ENCODE data around the gene PIGK.
"Not testable (repeated sequence)": the region's sequence is repeated elsewhere in the genome, so short reads cannot be mapped to it uniquely, and the experiment has no call there.

PIGK gene

GRCh38 chr1:77219166-77219887 is at the start of gene PIGK:
Gene PIGK, minus strand, starts transcription at chr1:77219430. Its CDS starts 28 bp downstream, at chr1:77219402.
- DNase-seq, result peak; percentile 89

GRCh38 chr1:77267035-77267434 is 47.8 kb upstream of the PIGK start:
- no peak for DNase-seq

GRCh38 chr1:77265180-77265579 is 46.0 kb upstream of the PIGK start:
- no peak for DNase-seq

GRCh38 chr1:77263708-77264107 is 44.5 kb upstream of the PIGK start:
- no peak for DNase-seq

- no peak for DNase-seq
Observed at GRCh38 chr1:77253211-77253610, 34.0 kb upstream of the PIGK start.

DNA sequence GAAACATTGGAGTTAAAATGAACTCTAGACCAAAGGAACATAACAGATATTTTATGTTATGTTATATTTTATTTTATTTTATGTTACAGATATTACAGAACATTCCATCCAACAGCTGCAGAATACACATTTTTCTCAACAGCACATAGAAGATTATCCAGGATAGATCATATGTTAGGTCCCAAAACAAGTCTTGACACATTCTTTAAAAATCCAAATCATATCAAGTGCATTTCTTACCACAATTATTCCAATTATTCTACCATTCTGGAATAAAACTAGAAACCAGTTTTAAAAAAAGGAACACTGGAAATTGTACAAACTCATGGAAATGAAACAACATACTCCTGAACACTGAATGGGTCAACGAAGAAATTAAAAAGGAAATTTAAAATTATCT is 30.9 kb upstream of the PIGK start:
- no peak for DNase-seq

DNA sequence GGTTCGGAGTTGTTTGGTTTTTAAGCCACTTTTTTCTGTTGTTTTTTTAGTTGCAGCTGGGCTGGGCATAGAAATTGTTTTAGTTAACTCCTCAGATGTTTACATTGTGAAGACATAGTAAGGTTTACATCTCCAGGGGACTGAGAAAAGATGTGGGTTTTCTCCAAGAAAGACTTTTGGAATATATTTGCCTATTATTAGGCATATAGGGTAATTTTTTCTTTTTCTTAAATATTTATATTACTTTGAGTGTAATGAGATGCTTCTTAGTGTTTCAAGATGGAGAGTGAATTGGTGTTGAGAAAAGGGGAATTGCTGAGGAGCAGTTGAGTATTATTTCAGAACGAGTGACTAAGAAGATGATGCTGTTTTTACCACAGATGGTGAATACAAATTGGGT is 26.6 kb upstream of the PIGK start:
- DNase-seq, result no peak

- DNase-seq, result no peak
Observed at GRCh38 chr1:77239311-77239710, 20.1 kb upstream of the PIGK start.

DNA sequence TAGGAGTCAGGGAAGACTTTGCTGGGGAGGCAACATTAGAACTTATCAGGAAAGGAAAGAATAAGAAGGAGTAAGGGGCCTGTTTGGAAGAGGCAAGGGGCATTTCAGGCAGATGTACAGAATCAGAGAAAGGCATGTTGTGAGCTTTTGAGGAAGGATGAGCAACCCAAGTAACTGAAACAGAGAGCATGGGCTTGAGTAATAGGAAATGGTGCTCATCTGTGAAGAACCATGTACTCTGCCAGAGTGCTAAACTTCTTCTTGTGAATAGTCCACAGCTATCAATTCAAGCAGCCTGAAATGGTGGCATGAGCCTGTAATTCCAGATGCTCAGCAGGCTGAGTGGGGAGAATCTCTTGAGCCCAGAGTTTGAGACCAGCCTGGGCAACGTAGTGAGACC is 19.2 kb upstream of the PIGK start:
- no peak for DNase-seq

DNA sequence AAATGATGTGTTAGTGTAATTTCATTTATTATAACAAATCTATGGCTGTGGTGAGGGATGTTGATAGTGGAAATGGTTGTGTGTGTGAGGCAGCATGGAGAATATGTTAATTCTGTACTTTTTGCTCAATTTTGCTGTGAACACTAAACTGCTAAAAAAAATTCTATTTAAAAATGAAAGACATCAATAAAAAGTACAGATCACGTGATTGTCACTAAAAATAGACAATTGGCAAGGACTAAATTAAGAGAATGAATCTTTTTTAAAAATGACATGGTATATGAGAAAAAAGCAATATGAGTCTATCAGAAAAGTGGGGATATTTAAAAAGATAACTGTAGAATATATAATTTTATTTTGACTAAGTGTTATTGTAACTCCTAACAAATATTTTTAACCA is 15.7 kb upstream of the PIGK start:
- no peak for DNase-seq

DNA sequence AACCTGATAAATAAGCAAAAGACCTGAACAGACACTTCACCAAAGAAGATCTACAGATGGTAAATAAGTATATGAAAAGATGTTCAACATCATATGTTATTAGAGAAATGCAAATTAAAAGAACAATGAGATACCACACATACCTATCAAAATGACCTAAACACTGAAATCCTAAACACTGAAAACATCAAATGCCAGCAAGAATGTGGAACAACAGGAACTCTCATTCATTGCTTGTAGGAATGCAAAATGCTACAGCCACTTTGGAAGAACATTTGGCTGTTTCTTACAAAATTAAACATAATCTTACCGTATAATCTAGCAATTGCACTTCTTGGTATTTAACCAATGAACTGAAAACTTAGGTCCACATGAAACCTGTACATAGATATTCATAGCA is 14.9 kb upstream of the PIGK start:
- no peak for DNase-seq

DNA sequence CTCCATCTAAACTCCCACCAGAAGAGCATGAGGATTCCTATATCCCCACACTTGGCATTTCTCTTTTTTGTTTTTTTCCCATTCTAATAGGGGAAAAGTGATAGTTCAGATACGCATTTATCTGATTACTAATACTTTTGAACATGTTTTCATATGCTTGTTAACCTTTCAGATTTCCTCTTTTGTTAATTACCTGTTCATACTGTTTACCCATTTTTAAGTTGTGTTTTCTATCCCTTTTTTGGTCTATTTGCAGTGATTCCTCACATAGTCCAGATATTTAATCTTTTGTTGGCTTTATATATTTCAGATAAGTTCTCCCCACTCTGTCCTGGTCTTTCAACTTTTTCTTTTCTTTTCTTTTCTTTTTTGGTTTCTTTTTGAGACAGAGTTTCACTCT is 13.6 kb upstream of the PIGK start:
- DNase-seq, result no peak

DNA sequence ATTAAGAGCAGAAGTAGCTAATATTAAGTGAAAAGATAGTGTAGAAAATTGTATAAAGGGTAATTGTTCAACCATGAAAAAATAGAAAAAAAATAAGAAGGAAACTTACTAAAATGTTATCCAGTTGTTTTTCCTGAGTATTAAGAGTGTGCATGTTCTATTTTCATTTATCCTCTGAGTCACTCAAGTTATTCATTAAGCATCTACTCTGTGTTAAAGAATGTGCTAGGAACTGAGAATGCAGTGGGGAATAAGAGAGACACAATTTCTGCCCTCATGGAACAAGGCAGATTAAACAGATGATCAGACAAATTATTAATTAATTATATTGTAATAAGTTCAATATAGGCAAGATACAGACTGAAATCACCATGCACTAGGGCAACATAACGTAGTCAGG is 10.8 kb upstream of the PIGK start:
- no peak for DNase-seq

DNA sequence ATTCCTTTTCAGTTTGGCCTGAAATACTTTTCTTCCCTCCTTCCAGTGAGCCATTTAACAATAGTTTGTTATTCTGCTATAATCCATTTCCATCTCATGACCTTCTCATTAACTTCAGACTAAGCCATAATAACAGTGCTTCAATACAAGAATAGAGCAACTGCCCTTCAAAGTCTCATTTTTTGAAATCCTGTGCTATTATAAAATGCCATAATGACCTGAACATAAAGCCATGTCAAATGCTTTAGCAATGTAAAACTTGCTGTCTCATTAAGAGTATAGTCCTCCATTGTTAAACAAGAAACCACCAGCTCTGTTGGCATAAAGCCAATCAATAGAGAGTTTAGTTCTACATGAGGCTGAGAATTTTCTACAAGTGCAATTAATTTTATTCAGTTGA is 9.6 kb upstream of the PIGK start:
- DNase-seq, result no peak

DNA sequence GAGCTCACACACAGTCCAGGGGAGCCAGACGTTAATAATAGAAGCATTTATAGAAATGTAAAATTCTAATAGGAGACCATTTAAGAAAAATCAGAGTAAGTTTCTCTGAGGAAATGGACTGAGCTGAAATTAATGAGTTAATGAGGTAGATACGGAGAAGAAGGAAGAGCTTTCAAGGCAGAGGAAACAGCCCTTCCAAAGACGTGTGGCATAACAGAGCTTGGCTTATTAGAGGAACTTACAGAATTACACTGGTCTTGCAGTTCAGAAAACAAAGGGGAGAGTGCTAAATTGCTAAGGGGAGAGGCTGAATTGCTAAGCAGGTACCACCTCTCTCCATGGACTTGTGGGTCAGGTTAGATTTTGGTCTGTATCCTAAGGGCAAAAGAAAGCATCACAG is 8.2 kb upstream of the PIGK start:
- DNase-seq, result no peak

DNA sequence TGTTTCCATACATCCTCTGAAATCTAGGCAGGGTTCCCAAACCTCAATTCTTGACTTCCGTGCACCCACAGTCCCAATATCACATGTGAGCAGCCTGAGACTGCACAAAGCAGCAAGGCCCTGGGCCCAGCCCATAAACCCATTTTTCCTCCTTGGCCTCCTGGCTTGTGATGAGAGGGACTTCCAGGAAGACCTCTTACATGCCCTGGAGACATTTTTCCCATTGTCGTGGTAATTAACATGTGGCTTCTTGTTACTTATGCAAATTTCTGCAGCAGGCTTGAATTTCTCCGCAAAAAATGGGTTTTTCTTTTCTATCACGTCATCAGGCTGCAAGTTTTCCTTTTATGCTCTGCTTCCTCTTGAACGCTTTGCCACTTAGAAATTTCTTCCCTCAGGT is 3.3 kb upstream of the PIGK start:
- DNase-seq, result no peak

DNA sequence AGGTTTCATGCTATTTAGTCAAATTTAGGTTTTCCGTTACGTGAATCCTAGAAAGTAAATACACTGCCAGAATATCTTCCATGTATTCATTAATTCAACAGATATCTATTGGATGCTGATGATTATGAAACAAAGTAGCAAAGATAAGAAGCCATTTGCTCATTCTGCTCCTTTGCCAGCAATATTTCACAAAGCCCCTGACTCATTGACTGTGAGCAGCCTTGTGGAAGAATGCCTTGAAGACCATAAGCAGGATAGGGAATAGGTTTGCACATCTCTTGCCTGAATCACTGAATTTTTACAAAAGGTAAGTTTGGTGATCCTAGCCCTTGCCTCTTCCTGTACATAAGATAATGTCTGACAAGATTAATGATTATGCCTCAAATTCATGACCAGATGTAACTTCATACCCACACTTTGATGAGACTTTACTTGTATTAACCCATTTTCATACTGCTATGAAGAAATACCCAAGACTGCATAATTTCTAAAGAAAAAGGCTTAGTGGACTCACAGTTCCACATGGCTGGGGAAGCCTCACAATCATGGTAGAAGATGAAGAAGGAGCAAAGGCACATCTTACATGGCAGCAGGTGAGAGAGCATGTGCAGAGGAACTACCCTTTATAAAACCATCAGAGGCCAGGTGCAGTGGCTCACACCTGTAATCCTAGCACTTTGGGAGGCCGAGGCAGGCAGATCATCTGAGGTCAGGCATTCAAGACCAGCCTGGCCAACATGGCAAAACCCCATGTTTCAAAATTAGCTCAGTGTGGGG is 1.6 kb upstream of the PIGK start:
- DNase-seq, result no peak

DNA sequence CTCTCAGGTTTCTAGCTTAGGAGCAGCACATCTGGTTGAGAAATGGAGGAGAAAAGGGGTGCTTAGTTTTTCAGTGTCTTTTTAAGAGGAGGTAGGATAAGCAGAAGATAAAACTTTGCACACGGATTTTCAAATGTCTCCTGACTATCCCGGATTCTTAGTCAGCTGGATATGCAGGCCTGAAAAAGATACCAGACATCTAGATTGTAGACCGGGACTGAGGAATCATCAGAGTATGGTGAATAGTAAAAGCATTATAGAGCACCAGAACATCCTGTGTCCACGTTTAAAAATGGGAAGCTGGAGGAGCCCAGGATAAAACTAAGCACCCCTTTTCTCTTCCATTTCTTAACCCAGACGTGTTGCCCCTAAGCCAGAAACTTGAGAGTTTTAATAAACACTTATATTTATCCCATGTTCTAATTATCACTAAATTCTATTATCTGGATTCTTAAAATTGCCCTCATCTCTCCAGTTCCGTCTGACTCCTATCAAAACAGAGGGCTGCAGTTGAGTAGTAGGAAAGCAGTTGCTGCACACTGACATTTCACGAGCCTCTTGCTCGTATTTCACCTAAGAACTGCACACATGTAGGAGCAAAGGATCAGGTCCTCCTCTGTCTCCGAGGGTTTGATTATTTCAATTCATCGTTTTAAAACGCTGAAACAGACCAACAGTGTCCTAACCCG is 609 bp downstream of the PIGK start:
- no peak for DNase-seq

- not testable (repeated sequence) for DNase-seq
Observed at GRCh38 chr1:77204043-77204442, 15.2 kb downstream of the PIGK start.

DNA sequence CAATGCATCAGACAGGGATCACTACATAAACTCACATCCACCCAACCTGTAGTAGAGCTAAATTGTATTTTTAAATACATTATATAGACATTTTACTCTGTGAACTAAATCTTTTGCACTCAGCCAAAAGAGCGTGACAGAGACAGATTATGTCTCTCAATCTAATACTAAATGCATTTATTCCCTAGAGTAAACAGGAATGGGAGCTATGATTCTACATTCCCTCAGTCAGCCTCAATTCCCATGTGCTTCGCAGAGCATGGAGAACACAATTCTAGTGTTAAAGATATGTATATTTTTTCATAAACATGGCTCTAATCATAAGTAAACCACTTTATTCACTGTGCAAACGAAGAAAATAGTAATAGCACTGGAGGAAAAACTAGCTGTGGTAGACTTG is 16.5 kb downstream of the PIGK start:
- no peak for DNase-seq

DNA sequence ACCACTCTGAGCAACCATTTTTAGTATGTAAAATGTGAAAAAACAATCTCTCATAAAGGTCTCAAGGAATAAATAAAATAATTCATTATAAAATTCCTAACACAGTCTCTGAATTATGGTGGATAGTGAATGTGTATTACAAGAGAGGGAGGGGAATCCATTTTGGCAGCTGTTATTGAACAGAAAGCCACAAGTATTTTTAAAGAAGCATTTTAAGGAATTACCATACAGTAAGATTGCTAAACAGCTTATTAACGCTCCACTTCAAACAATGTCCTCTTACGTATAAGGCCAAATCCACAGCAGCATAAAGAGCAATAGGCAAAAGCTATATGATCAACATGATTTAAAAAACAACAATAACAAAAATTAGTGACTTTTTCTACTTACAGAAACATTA is 18.4 kb downstream of the PIGK start:
- no peak for DNase-seq

GRCh38 chr1:77200293-77200692 is 18.9 kb downstream of the PIGK start:
- DNase-seq, result no peak

DNA sequence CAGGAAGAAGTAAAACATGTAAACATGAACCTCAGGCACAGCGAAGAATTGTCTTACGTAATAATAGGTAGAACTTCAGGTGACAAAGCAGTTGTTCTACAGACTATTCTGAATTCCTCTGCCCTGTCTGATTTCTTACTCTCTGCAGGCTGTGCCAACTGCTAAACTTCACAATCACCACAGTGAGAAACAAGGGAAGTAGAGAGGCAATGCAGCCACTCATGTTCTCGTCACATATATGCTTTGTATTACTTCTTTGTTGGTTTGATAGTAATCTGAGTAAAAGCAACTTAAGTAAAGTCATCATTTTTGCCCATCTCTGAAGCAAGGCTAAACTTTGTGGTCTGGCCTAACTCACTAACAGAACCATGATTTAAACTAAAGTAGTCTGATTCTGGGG is 21.9 kb downstream of the PIGK start:
- DNase-seq, result no peak

GRCh38 chr1:77193951-77194350 is 25.3 kb downstream of the PIGK start:
- DNase-seq, result no peak
